ENCODE measurements around the gene PSAPL1. TPM values are rescaled to one million over a fixed set of nuclear protein-coding genes. Genes with fewer than 3 reads are reported as not detected.

PSAPL1 gene
- total RNA-seq, 1 donor from 2014 or later: not detected

GRCh38 chr4:7472442-7473013 lies 37.8 kb upstream of the PSAPL1 start:
- Mint-ChIP-seq H3K4me3 (ENCODE audit: unreplicated experiment) (no peak overlapping the region), H3K4me1 (ENCODE audit: low read depth, unreplicated experiment) (no peaks in the 10 kb centered on the region), H3K36me3 (ENCODE audit: low read depth, unreplicated experiment) (peaks cover 7% of the 10 kb centered on the region), H3K27ac (ENCODE audit: unreplicated experiment) (no peak overlapping the region), H3K9me3 (ENCODE audit: unreplicated experiment) (peaks cover 12% of the 10 kb centered on the region), H3K27me3 (ENCODE audit: low read depth, unreplicated experiment) (peaks cover 74% of the 10 kb centered on the region)
- no peak for TF ChIP-seq CTCF (IDR thresholded peaks at IDR 0.05; ENCODE audit: insufficient read depth, low read depth, low read length)
- TF ChIP-seq EZH2 (IDR thresholded peaks at IDR 0.05; ENCODE audit: insufficient read depth, low read length): no peak
- Histone ChIP-seq H3K4me3 (ENCODE audit: insufficient read depth, low read depth, low read length) (no peak overlapping the region), H3K9me3 (ENCODE audit: insufficient read depth, low read depth, low read length) (no peaks in the 10 kb centered on the region), H4K20me1 (ENCODE audit: insufficient read depth, low read length) (peaks cover 57% of the 10 kb centered on the region), H3K9ac (ENCODE audit: low read length) (no peak overlapping the region), H3K27me3 (ENCODE audit: insufficient read depth, low read length) (peaks cover 3% of the 10 kb centered on the region), H2AFZ (ENCODE audit: low read depth, low read length) (no peak overlapping the region), H3K36me3 (ENCODE audit: insufficient read depth, low read length) (no peaks in the 10 kb centered on the region), H3K4me2 (ENCODE audit: low read length) (no peak overlapping the region), H3K79me2 (ENCODE audit: insufficient read depth, low read length) (no peaks in the 10 kb centered on the region), H3K27ac (ENCODE audit: low read depth, low read length) (no peak overlapping the region), H3K4me1 (ENCODE audit: insufficient read depth, low read length) (no peaks in the 10 kb centered on the region)
- no peak for FAIRE-seq
- DNase-seq (ENCODE audit: low read depth): no peak

GRCh38 chr4:7470522-7471128 lies 35.9 kb upstream of the PSAPL1 start:
- Histone ChIP-seq H3K4me2 (ENCODE audit: low read length) (no peak overlapping the region), H3K27me3 (ENCODE audit: insufficient read depth, low read length) (peaks cover 3% of the 10 kb centered on the region), H3K4me1 (ENCODE audit: insufficient read depth, low read length) (no peaks in the 10 kb centered on the region), H4K20me1 (ENCODE audit: insufficient read depth, low read length) (peaks cover 61% of the 10 kb centered on the region), H3K4me3 (ENCODE audit: insufficient read depth, low read depth, low read length) (no peak overlapping the region), H2AFZ (ENCODE audit: low read depth, low read length) (no peak overlapping the region), H3K36me3 (ENCODE audit: insufficient read depth, low read length) (no peaks in the 10 kb centered on the region), H3K79me2 (ENCODE audit: insufficient read depth, low read length) (no peaks in the 10 kb centered on the region), H3K9ac (ENCODE audit: low read length) (no peak overlapping the region), H3K27ac (ENCODE audit: low read depth, low read length) (no peak overlapping the region), H3K9me3 (ENCODE audit: insufficient read depth, low read depth, low read length) (no peaks in the 10 kb centered on the region)
- FAIRE-seq: no peak
- no peak for DNase-seq (ENCODE audit: low read depth)
- Mint-ChIP-seq H3K27me3 (ENCODE audit: low read depth, unreplicated experiment) (peaks cover 62% of the 10 kb centered on the region), H3K4me1 (ENCODE audit: low read depth, unreplicated experiment) (no peaks in the 10 kb centered on the region), H3K27ac (ENCODE audit: unreplicated experiment) (no peak overlapping the region), H3K9me3 (ENCODE audit: unreplicated experiment) (peaks cover 12% of the 10 kb centered on the region), H3K4me3 (ENCODE audit: unreplicated experiment) (no peak overlapping the region), H3K36me3 (ENCODE audit: low read depth, unreplicated experiment) (peaks cover 2% of the 10 kb centered on the region)
- TF ChIP-seq CTCF (IDR thresholded peaks at IDR 0.05; ENCODE audit: insufficient read depth, low read depth, low read length) (no peak), EZH2 (IDR thresholded peaks at IDR 0.05; ENCODE audit: insufficient read depth, low read length) (no peak)

DNA sequence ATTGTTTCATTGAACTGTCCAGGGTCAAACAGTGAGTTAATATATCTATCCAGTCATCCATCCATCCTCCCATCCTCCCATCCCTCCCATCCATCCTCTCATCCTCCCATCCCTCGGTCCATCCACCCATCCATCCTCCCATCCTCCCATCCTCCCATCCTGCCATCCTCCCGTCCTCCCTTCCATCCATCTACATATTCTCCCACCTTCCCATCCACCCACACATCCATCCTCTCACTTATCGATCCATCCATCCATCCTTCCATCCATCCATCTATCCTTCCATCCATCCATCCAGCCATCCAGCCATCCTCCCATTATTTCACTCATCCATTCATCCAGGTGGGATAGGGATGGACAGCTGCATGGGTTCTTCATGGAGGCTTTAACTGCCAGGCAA lies 35.4 kb upstream of the PSAPL1 start:
- H3K4me3 Mint-ChIP-seq (ENCODE audit: unreplicated experiment): no peak overlapping the region
- H3K4me2 ChIP-seq (ENCODE audit: low read length): no peak overlapping the region

More for the DNA sequence above, 35.4 kb upstream of the PSAPL1 start:
- H3K27ac ChIP-seq (ENCODE audit: low read depth, low read length): no peak overlapping the region
- H3K36me3 ChIP-seq (ENCODE audit: insufficient read depth, low read length): no peaks in the 10 kb centered on the region
- H3K36me3 Mint-ChIP-seq (ENCODE audit: low read depth, unreplicated experiment): peaks cover 2% of the 10 kb centered on the region
- H3K79me2 ChIP-seq (ENCODE audit: insufficient read depth, low read length): no peaks in the 10 kb centered on the region
- no peaks in the 10 kb centered on the region for H3K4me1 ChIP-seq (ENCODE audit: insufficient read depth, low read length)
- peaks cover 3% of the 10 kb centered on the region for H3K27me3 ChIP-seq (ENCODE audit: insufficient read depth, low read length)
- H3K9me3 ChIP-seq (ENCODE audit: insufficient read depth, low read depth, low read length): no peaks in the 10 kb centered on the region
- no peaks in the 10 kb centered on the region for H3K4me1 Mint-ChIP-seq (ENCODE audit: low read depth, unreplicated experiment)
- peaks cover 12% of the 10 kb centered on the region for H3K9me3 Mint-ChIP-seq (ENCODE audit: unreplicated experiment)
- TF ChIP-seq EZH2 (IDR thresholded peaks at IDR 0.05; ENCODE audit: insufficient read depth, low read length) (no peak), CTCF (IDR thresholded peaks at IDR 0.05; ENCODE audit: insufficient read depth, low read depth, low read length) (no peak)
- peaks cover 55% of the 10 kb centered on the region for H4K20me1 ChIP-seq (ENCODE audit: insufficient read depth, low read length)
- H3K27me3 Mint-ChIP-seq (ENCODE audit: low read depth, unreplicated experiment): peaks cover 62% of the 10 kb centered on the region
- no peak overlapping the region for H3K27ac Mint-ChIP-seq (ENCODE audit: unreplicated experiment)
- no peak for DNase-seq (ENCODE audit: low read depth)
- H3K4me3 ChIP-seq (ENCODE audit: insufficient read depth, low read depth, low read length): no peak overlapping the region
- H3K9ac ChIP-seq (ENCODE audit: low read length): no peak overlapping the region
- no peak overlapping the region for H2AFZ ChIP-seq (ENCODE audit: low read depth, low read length)
- no peak for FAIRE-seq

Measured in astrocyte (in vitro differentiated cells and primary cell).